ENCODE data around the gene NREP. TPM values are rescaled to one million over a fixed set of nuclear protein-coding genes. Genes with fewer than 3 reads are reported as not detected.

Gene NREP
- total RNA-seq, 1 donor from 2014 or later: 14.7 TPM

GRCh38 chr5:111765613-111766571 lies 8.9 kb upstream of the NREP start:
- CTCF ChIA-PET: no interaction called here
- Mint-ChIP-seq H3K27ac (no peak overlapping the region), H3K27me3 (peaks cover 10% of the 10 kb centered on the region), H3K36me3 (ENCODE audit: low read depth) (no peaks in the 10 kb centered on the region), H3K9me3 (peaks cover 3% of the 10 kb centered on the region), H3K4me1 (no peaks in the 10 kb centered on the region), H3K4me3 (no peak overlapping the region)
- DNase-seq (no peak), ATAC-seq (ENCODE audit: low read depth) (no peak)
- TF ChIP-seq, protein P1, sequence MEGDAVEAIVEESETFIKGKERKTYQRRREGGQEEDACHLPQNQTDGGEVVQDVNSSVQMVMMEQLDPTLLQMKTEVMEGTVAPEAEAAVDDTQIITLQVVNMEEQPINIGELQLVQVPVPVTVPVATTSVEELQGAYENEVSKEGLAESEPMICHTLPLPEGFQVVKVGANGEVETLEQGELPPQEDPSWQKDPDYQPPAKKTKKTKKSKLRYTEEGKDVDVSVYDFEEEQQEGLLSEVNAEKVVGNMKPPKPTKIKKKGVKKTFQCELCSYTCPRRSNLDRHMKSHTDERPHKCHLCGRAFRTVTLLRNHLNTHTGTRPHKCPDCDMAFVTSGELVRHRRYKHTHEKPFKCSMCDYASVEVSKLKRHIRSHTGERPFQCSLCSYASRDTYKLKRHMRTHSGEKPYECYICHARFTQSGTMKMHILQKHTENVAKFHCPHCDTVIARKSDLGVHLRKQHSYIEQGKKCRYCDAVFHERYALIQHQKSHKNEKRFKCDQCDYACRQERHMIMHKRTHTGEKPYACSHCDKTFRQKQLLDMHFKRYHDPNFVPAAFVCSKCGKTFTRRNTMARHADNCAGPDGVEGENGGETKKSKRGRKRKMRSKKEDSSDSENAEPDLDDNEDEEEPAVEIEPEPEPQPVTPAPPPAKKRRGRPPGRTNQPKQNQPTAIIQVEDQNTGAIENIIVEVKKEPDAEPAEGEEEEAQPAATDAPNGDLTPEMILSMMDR (IDR thresholded peaks at IDR 0.05): no peak
- POLR2A ChIA-PET: no interaction called here
- intact Hi-C loops (cut with micrococcal nuclease): no loop called here

DNA sequence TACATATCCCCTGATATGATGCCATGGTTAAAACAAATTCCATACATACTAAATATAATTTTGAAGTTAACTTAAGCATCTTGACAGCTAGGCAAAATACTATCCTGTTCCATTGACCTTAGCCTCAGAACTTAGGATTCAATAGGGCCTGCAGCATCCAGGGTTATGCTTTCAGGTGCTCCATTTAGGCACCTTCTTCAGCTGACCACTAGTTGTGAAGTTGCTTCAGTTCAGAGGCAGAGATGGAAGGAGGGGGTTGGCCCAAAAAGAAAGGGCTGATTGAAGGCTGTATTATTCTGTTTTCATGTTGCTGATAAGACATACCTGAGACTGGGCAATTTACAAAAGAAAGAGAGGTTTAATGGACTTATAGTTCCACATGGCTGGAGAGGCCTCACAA lies 7.0 kb upstream of the NREP start:
- Mint-ChIP-seq H3K36me3 (ENCODE audit: low read depth) (no peaks in the 10 kb centered on the region), H3K9me3 (peaks cover 3% of the 10 kb centered on the region), H3K27me3 (peaks cover 6% of the 10 kb centered on the region), H3K27ac (no peak overlapping the region), H3K4me1 (no peaks in the 10 kb centered on the region), H3K4me3 (no peak overlapping the region)
- no peak for ATAC-seq (ENCODE audit: low read depth)
- intact Hi-C loops (cut with micrococcal nuclease): no loop called here
- TF ChIP-seq, protein P1 (IDR thresholded peaks at IDR 0.05): no peak
- ChIA-PET POLR2A (no interaction called here), CTCF (no interaction called here)
- DNase-seq: no peak

DNA sequence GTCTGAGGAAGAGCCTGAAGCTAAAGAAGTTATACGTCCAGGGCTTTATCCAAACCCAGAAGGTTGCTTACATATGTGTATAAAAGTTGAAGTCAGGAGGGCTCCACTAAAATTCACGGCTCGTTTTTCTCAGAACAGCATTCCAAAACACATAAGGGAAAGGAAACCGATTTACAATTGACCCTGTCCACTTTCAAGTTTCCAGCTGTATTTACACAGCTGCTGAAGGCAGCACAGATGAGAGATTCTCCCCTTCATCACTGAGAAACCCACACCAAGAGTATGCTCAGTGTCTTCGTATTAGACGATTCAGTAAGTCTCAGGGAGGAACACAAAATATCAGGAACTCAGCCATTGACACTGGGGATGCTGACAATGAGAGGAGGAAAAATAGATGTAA lies 5.9 kb upstream of the NREP start:
- H3K4me1 Mint-ChIP-seq: peaks cover 6% of the 10 kb centered on the region
- no peaks in the 10 kb centered on the region for H3K9me3 Mint-ChIP-seq
- H3K27me3 Mint-ChIP-seq: peaks cover 2% of the 10 kb centered on the region
- H3K36me3 Mint-ChIP-seq (ENCODE audit: low read depth): no peaks in the 10 kb centered on the region
- H3K4me3 Mint-ChIP-seq: no peak overlapping the region
- TF ChIP-seq, protein P1 (IDR thresholded peaks at IDR 0.05): no peak
- ChIA-PET POLR2A (no interaction called here), CTCF (no interaction called here)
- ATAC-seq (ENCODE audit: low read depth): no peak
- no peak overlapping the region for H3K27ac Mint-ChIP-seq
- intact Hi-C loops (cut with micrococcal nuclease): no loop called here
- DNase-seq: no peak

GRCh38 chr5:111758284-111758628 lies 1.3 kb upstream of the NREP start:
- Mint-ChIP-seq H3K4me1 (peaks cover 23% of the 10 kb centered on the region), H3K27ac (peak overlapping the region; percentile 91), H3K4me3 (peak overlapping the region; percentile 88), H3K36me3 (ENCODE audit: low read depth) (no peaks in the 10 kb centered on the region), H3K9me3 (no peaks in the 10 kb centered on the region), H3K27me3 (no peaks in the 10 kb centered on the region)
- intact Hi-C loops (cut with micrococcal nuclease): loop anchor here (1.0 to 10.0 kb wide), 9 partner anchors 194 to 1759 kb away; partner anchors contain the start of genes CAMK4, SRP19 and WDR36
- TF ChIP-seq, protein P1 (IDR thresholded peaks at IDR 0.05): no peak
- ChIA-PET POLR2A (interaction anchor here (0.8 to 2.1 kb wide), 5 partner anchors 11 to 403 kb away, joined by 3 to 16 read pairs (median 13); partner anchors contain the start of gene STARD4), CTCF (no interaction called here)
- no peak for DNase-seq
- no peak for ATAC-seq (ENCODE audit: low read depth)

Data from activated B cell treated with CpG ODN at 0.5 μM for 24 hours (primary cell).